Osteoblast (primary cell): ENCODE data around the gene NDUFC2. TPM values are rescaled to one million over a fixed set of nuclear protein-coding genes. Genes with fewer than 3 reads are reported as not detected.
"Not testable (repeated sequence)": the region's sequence is repeated elsewhere in the genome, so short reads cannot be mapped to it uniquely, and the experiment has no call there.

Source experiments
- DNase-seq: peaks from one replicate; pipeline ENCODE4 v3.0.0; 2011; ENCODE audit warnings: low spot score, mixed read lengths; ENCODE audit not compliant: insufficient read length; ENCODE audit errors: missing footprints
- H2AFZ ChIP-seq: 2 replicates; pipeline ENCODE4 v1.6.0; 2011; ENCODE audit warnings: mild to moderate bottlenecking, low read length
- H3K27ac ChIP-seq: 2 replicates; pipeline ENCODE4 v1.5.1; 2011; ENCODE audit warnings: mild to moderate bottlenecking, low read depth, low read length, moderate library complexity
- H3K27me3 ChIP-seq: 2 replicates; pipeline ENCODE4 v1.6.0; 2012; ENCODE audit warnings: mild to moderate bottlenecking, control low read depth, inconsistent platforms, low read length, moderate library complexity; ENCODE audit not compliant: insufficient read depth
- H3K36me3 ChIP-seq: 2 replicates; pipeline ENCODE4 v1.5.1; 2011; ENCODE audit warnings: mild to moderate bottlenecking, low read length, control low read depth, moderate library complexity; ENCODE audit not compliant: insufficient read depth
- H3K4me1 ChIP-seq: 2 replicates; pipeline ENCODE4 v1.5.1; 2011; ENCODE audit warnings: mild to moderate bottlenecking, low read length, control low read depth, moderate library complexity; ENCODE audit not compliant: insufficient read depth
- H3K4me2 ChIP-seq: 2 replicates; pipeline ENCODE4 v1.6.0; 2011; ENCODE audit warnings: mild to moderate bottlenecking, low read length; ENCODE audit not compliant: insufficient read depth
- H3K4me3 ChIP-seq: fragments of 200-600 bp; sonication (generic); 3 replicates; pipeline ENCODE4 v1.5.1; 2012; ENCODE audit warnings: mild to moderate bottlenecking, low read length, inconsistent platforms; ENCODE audit not compliant: insufficient read depth
- H3K79me2 ChIP-seq: 2 replicates; pipeline ENCODE4 v1.6.0; 2012; ENCODE audit warnings: mild to moderate bottlenecking, low read length, control low read depth, inconsistent platforms; ENCODE audit not compliant: insufficient read depth
- H3K9me3 ChIP-seq: 2 replicates; pipeline ENCODE4 v1.5.1; 2011; ENCODE audit warnings: low read depth, low read length, control low read depth
- H4K20me1 ChIP-seq: 2 replicates; pipeline ENCODE4 v1.6.0; 2012; ENCODE audit warnings: mild to moderate bottlenecking, low read length, control low read depth; ENCODE audit not compliant: insufficient read depth
- total RNA-seq: library from RNA; depleted of rRNA; stranded (reverse); fragments of >200 nt; gene quantifications from 2 replicates; pipeline ENCODE4 v1.2.3, GENCODE V29; 2012
- TF ChIP-seq, protein P1 (sequence below): IDR thresholded peaks from 2 replicates; pipeline ENCODE4 v1.5.1; 2011; ENCODE audit warnings: mild to moderate bottlenecking, low read depth, low read length, moderate library complexity; ENCODE audit errors: extremely low read depth

NDUFC2 gene
- total RNA-seq, 1 donor, result 98.1 TPM

GRCh38 chr11:78033040-78033439 is 46.6 kb downstream of the NDUFC2 start:
- Histone ChIP-seq H3K27me3 (no peaks in the 10 kb centered on the region), H3K9me3 (no peaks in the 10 kb centered on the region), H3K27ac (no peak overlapping the region), H3K79me2 (no peaks in the 10 kb centered on the region), H3K4me1 (peaks cover 4% of the 10 kb centered on the region), H2AFZ (no peak overlapping the region), H3K36me3 (no peaks in the 10 kb centered on the region), H4K20me1 (no peaks in the 10 kb centered on the region), H3K4me3 (no peak overlapping the region), H3K4me2 (no peak overlapping the region)
- no peak for DNase-seq
- TF ChIP-seq, protein P1, sequence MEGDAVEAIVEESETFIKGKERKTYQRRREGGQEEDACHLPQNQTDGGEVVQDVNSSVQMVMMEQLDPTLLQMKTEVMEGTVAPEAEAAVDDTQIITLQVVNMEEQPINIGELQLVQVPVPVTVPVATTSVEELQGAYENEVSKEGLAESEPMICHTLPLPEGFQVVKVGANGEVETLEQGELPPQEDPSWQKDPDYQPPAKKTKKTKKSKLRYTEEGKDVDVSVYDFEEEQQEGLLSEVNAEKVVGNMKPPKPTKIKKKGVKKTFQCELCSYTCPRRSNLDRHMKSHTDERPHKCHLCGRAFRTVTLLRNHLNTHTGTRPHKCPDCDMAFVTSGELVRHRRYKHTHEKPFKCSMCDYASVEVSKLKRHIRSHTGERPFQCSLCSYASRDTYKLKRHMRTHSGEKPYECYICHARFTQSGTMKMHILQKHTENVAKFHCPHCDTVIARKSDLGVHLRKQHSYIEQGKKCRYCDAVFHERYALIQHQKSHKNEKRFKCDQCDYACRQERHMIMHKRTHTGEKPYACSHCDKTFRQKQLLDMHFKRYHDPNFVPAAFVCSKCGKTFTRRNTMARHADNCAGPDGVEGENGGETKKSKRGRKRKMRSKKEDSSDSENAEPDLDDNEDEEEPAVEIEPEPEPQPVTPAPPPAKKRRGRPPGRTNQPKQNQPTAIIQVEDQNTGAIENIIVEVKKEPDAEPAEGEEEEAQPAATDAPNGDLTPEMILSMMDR, result no peak

- Histone ChIP-seq H3K4me3 (no peak overlapping the region), H3K4me2 (no peak overlapping the region), H3K9me3 (no peaks in the 10 kb centered on the region), H3K27ac (no peak overlapping the region), H3K27me3 (no peaks in the 10 kb centered on the region), H4K20me1 (no peaks in the 10 kb centered on the region), H2AFZ (no peak overlapping the region), H3K36me3 (no peaks in the 10 kb centered on the region), H3K4me1 (peaks cover 4% of the 10 kb centered on the region), H3K79me2 (no peaks in the 10 kb centered on the region)
- TF ChIP-seq, protein P1, result no peak
- no peak for DNase-seq
Observed at GRCh38 chr11:78032090-78032489, 47.6 kb downstream of the NDUFC2 start.

GRCh38 chr11:78031629-78032028 is 48.0 kb downstream of the NDUFC2 start:
- no peaks in the 10 kb centered on the region for H3K36me3 ChIP-seq
- peaks cover 4% of the 10 kb centered on the region for H3K4me1 ChIP-seq
- no peaks in the 10 kb centered on the region for H3K79me2 ChIP-seq
- no peak overlapping the region for H3K4me2 ChIP-seq
- H4K20me1 ChIP-seq, result no peaks in the 10 kb centered on the region
- H3K9me3 ChIP-seq, result no peaks in the 10 kb centered on the region
- no peaks in the 10 kb centered on the region for H3K27me3 ChIP-seq
- TF ChIP-seq, protein P1, result no peak
- H3K27ac ChIP-seq, result no peak overlapping the region
- no peak for DNase-seq
- H2AFZ ChIP-seq, result no peak overlapping the region
- H3K4me3 ChIP-seq, result no peak overlapping the region

GRCh38 chr11:78030429-78031325 is 49.0 kb downstream of the NDUFC2 start:
- peak; percentile 89 for DNase-seq
- Histone ChIP-seq H3K4me2 (no peak overlapping the region), H3K79me2 (no peaks in the 10 kb centered on the region), H3K36me3 (no peaks in the 10 kb centered on the region), H3K27me3 (no peaks in the 10 kb centered on the region), H4K20me1 (no peaks in the 10 kb centered on the region), H3K27ac (no peak overlapping the region), H3K4me3 (no peak overlapping the region), H2AFZ (peak overlapping the region; percentile 76), H3K9me3 (no peaks in the 10 kb centered on the region), H3K4me1 (peaks cover 4% of the 10 kb centered on the region)
- TF ChIP-seq, protein P1, result no peak

DNA sequence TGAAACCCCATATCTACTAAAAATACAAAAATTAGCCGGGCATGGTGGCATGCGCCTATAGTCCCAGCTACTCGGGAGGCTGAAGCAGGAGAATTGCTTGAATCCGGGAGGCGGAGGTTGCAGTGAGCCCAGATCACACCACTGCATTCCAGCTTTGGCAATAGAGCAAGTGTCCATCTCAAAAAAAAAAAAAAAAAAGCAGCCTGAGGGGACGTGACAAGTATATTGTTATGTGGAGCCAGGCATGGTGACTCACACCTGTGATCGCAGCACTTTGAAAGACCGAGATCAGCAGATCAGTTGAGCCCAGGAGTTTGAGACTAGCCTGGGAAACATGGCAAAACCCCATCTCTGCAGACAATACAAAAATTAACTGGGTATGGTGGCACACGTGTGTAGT is 51.2 kb downstream of the NDUFC2 start:
- not testable (repeated sequence) for H3K4me1 ChIP-seq, H2AFZ ChIP-seq

More for the DNA sequence above, 51.2 kb downstream of the NDUFC2 start:
- H4K20me1 ChIP-seq, H3K79me2 ChIP-seq, DNase-seq, H3K4me3 ChIP-seq, H3K9me3 ChIP-seq, H3K4me2 ChIP-seq, H3K27me3 ChIP-seq, H3K36me3 ChIP-seq, H3K27ac ChIP-seq: not testable (repeated sequence)
